Loucy (cell line): Measurements from ENCODE around the gene SLC6A11.

Experiments used
- EZH2phosphoT487 ChIP-seq: fragments of 200-600 bp; IDR thresholded peaks from 2 replicates; pipeline ENCODE4 v1.6.1; 2018; ENCODE audit warnings: antibody characterized with exemption, mild to moderate bottlenecking, moderate library complexity, borderline replicate concordance
- TF ChIP-seq, protein P1 (sequence below): fragments of 200-600 bp; sonication (generic); conservative IDR thresholded peaks from 2 replicates; pipeline ENCODE4 v1.5.1; 2014; ENCODE audit warnings: mild to moderate bottlenecking, antibody characterized with exemption, low read length

DNA sequence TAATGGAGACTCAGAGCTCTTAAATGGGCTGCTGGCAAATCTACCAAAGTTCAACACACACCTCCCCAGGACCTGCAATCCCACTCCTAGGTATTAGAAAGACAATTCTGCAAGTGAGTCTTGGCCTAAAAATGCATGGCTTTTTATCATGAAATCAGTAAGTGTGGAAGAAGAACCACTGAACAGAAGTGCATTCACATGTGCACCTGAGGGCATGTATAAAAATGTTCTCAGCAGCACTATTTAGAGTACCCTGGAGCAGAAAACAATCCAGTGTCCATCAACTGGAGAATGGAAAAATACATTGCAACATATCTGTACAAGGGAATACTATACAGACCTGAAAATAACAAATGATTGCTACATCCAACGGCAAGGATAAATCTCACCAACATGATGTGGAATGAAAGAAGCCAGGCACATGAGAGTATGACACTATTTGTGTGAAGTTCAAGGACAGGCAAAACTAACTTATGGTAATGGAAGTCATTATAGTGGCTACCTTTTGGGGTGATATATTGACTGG, 168.4 kb downstream of the SLC6A11 start:
- TF ChIP-seq, protein P1, sequence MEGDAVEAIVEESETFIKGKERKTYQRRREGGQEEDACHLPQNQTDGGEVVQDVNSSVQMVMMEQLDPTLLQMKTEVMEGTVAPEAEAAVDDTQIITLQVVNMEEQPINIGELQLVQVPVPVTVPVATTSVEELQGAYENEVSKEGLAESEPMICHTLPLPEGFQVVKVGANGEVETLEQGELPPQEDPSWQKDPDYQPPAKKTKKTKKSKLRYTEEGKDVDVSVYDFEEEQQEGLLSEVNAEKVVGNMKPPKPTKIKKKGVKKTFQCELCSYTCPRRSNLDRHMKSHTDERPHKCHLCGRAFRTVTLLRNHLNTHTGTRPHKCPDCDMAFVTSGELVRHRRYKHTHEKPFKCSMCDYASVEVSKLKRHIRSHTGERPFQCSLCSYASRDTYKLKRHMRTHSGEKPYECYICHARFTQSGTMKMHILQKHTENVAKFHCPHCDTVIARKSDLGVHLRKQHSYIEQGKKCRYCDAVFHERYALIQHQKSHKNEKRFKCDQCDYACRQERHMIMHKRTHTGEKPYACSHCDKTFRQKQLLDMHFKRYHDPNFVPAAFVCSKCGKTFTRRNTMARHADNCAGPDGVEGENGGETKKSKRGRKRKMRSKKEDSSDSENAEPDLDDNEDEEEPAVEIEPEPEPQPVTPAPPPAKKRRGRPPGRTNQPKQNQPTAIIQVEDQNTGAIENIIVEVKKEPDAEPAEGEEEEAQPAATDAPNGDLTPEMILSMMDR = no peak
- no peak for TF ChIP-seq EZH2phosphoT487
